Measurements from ENCODE around the gene SLC25A12.
"Not testable (repeated sequence)": the region's sequence is repeated elsewhere in the genome, so short reads cannot be mapped to it uniquely, and the experiment has no call there.

SLC25A12 gene

GRCh38 chr2:171824086-171824485 is 70.0 kb downstream of the SLC25A12 start:
- DNase-seq (ENCODE audit: low spot score): no peak

GRCh38 chr2:171822525-171823322 is 71.3 kb downstream of the SLC25A12 start:
- DNase-seq (ENCODE audit: low spot score): no peak

GRCh38 chr2:171819453-171819852 is 74.6 kb downstream of the SLC25A12 start:
- no peak for DNase-seq (ENCODE audit: low spot score)

GRCh38 chr2:171814883-171815282 is 79.2 kb downstream of the SLC25A12 start:
- no peak for DNase-seq (ENCODE audit: low spot score)

- DNase-seq (ENCODE audit: low spot score): no peak
These were observed 79.9 kb downstream of the SLC25A12 start for GRCh38 chr2:171814174-171814573.

- DNase-seq (ENCODE audit: low spot score): no peak
These were observed 80.3 kb downstream of the SLC25A12 start for GRCh38 chr2:171813729-171814128.

- no peak for DNase-seq (ENCODE audit: low spot score)
These were observed 80.9 kb downstream of the SLC25A12 start for GRCh38 chr2:171813126-171813525.

- peak; percentile 32 for DNase-seq (ENCODE audit: low spot score)
These were observed 82.8 kb downstream of the SLC25A12 start for GRCh38 chr2:171811245-171811628.

GRCh38 chr2:171810422-171811244 is 83.4 kb downstream of the SLC25A12 start:
- DNase-seq (ENCODE audit: low spot score): no peak

GRCh38 chr2:171808885-171809284 is 85.2 kb downstream of the SLC25A12 start:
- DNase-seq (ENCODE audit: low spot score): not testable (repeated sequence)

- no peak for DNase-seq (ENCODE audit: low spot score)
These were observed 86.1 kb downstream of the SLC25A12 start for GRCh38 chr2:171807831-171808393.

- peak; percentile 56 for DNase-seq (ENCODE audit: low spot score)
These were observed 86.9 kb downstream of the SLC25A12 start for GRCh38 chr2:171807119-171807518.

- DNase-seq (ENCODE audit: low spot score): no peak
These were observed 89.6 kb downstream of the SLC25A12 start for GRCh38 chr2:171804456-171804855.

GRCh38 chr2:171803757-171804156 is 90.3 kb downstream of the SLC25A12 start:
- no peak for DNase-seq (ENCODE audit: low spot score)

- no peak for DNase-seq (ENCODE audit: low spot score)
These were observed 93.4 kb downstream of the SLC25A12 start for GRCh38 chr2:171800639-171801038.

- peak; percentile 68 for DNase-seq (ENCODE audit: low spot score)
These were observed 95.8 kb downstream of the SLC25A12 start for GRCh38 chr2:171798156-171798820.

GRCh38 chr2:171794918-171795317 is 99.1 kb downstream of the SLC25A12 start:
- DNase-seq (ENCODE audit: low spot score): no peak

GRCh38 chr2:171793691-171794678 is 100.1 kb downstream of the SLC25A12 start:
- DNase-seq (ENCODE audit: low spot score): no peak

GRCh38 chr2:171792886-171793580 is 101.0 kb downstream of the SLC25A12 start:
- DNase-seq (ENCODE audit: low spot score): no peak

GRCh38 chr2:171792157-171792556 is 101.9 kb downstream of the SLC25A12 start:
- no peak for DNase-seq (ENCODE audit: low spot score)

Data from kidney tubule cell (primary cell).